Cardiac fibroblast (primary cell): ENCODE measurements around the gene PRR22.

ENCODE experiments used
- DNase-seq, 2 donors: peaks; one replicate each; pipeline versions ENCODE4 v3.0.0 to v3.0.0-alpha.2; 2010; ENCODE audit warnings: low read depth in 2 of 2
- H3K4me3 ChIP-seq, 2 donors: replicated peaks in 1 of 2; 1 replicate in 1 of 2; 2 replicates in 1 of 2; pipeline ENCODE4 v1.5.1; 2011; ENCODE audit warnings: low read depth in 2 of 2, low read length in 2 of 2, mild to moderate bottlenecking in 2 of 2, moderate library complexity in 1 of 2
- CTCF ChIP-seq: IDR thresholded peaks from one replicate; pipeline ENCODE4 v1.5.1; 2011; ENCODE audit warnings: low read depth, mild to moderate bottlenecking, low read length, inconsistent platforms

PRR22 gene

GRCh38 chr19:5800361-5801270 is 16.1 kb upstream of the PRR22 start:
- no peak overlapping the region for H3K4me3 ChIP-seq
- DNase-seq: no peak
- TF ChIP-seq CTCF: no peak

- no peak for TF ChIP-seq CTCF
- no peak overlapping the region for H3K4me3 ChIP-seq
- no peak for DNase-seq
Observed at GRCh38 chr19:5799247-5800241, 15.0 kb upstream of the PRR22 start.

GRCh38 chr19:5798244-5798643 is 13.7 kb upstream of the PRR22 start:
- TF ChIP-seq CTCF: no peak
- DNase-seq: no peak
- H3K4me3 ChIP-seq: no peak overlapping the region

GRCh38 chr19:5795382-5795919 is 10.9 kb upstream of the PRR22 start:
- TF ChIP-seq CTCF: no peak
- no peak overlapping the region for H3K4me3 ChIP-seq
- no peak for DNase-seq

- TF ChIP-seq CTCF: no peak
- DNase-seq: no peak
- no peak overlapping the region for H3K4me3 ChIP-seq
Observed at GRCh38 chr19:5793188-5793587, 8.6 kb upstream of the PRR22 start.

- no peak overlapping the region for H3K4me3 ChIP-seq
- TF ChIP-seq CTCF: no peak
- no peak for DNase-seq
Observed at GRCh38 chr19:5792224-5792623, 7.7 kb upstream of the PRR22 start.
